ENCODE results near the gene RAB3IL1.

The RAB3IL1 gene

GRCh38 chr11:61963282-61964057, 46.1 kb upstream of the RAB3IL1 start:
- Histone ChIP-seq H4K8ac (ENCODE audit: low read depth, low read length) (no peak overlapping the region), H2BK5ac (ENCODE audit: low read depth, low read length, poor library complexity) (no peak overlapping the region), H3K14ac (ENCODE audit: low read length) (no peak overlapping the region), H2AK5ac (ENCODE audit: low read length) (no peak overlapping the region), H4K12ac (ENCODE audit: low read depth, low read length) (no peak overlapping the region), H2BK120ac (ENCODE audit: insufficient read depth, low read length, poor library complexity) (no peak overlapping the region), H3K79me2 (ENCODE audit: control insufficient read depth, insufficient read depth, low read length, poor library complexity) (peaks cover 16% of the 10 kb centered on the region), H3K27me3 (ENCODE audit: insufficient read depth, low read length) (no peaks in the 10 kb centered on the region), H3K4me1 (ENCODE audit: control insufficient read depth in 1 of 2, insufficient read depth in 2 of 2, low read length in 2 of 2) (peaks cover 7% of the 10 kb centered on the region in 2 experiments), H2AFZ (ENCODE audit: insufficient read depth, low read length, poor library complexity) (no peak overlapping the region), H3K27ac (ENCODE audit: low read depth, low read length) (no peak overlapping the region), H2BK12ac (ENCODE audit: low read length) (no peak overlapping the region), H3K18ac (ENCODE audit: low read length) (no peak overlapping the region), H3K23ac (ENCODE audit: low read length) (no peak overlapping the region), H3K36me3 (ENCODE audit: control insufficient read depth in 1 of 2, insufficient read depth in 2 of 2, low read length in 2 of 2) (peaks cover 16 to 24% of the 10 kb centered on the region in 2 experiments), H3K4ac (ENCODE audit: low read depth, low read length) (no peak overlapping the region), H3K79me1 (ENCODE audit: low read length) (peaks cover 16% of the 10 kb centered on the region), H3K4me2 (ENCODE audit: low read length) (no peak overlapping the region), H3K9ac (ENCODE audit: low read length) (no peak overlapping the region), H3K4me3 (ENCODE audit: low read depth, low read length) (no peak overlapping the region), H4K91ac (ENCODE audit: low read depth, low read length) (no peak overlapping the region), H3K9me3 (ENCODE audit: insufficient read depth, low read depth, low read length) (peaks cover 2% of the 10 kb centered on the region)
- DNase-seq, result peak; percentile 70 to 82
- no CpG with 5 or more reads among the region's 10 CpGs for WGBS (ENCODE audit: extremely low coverage, insufficient coverage, insufficient read length)

DNA sequence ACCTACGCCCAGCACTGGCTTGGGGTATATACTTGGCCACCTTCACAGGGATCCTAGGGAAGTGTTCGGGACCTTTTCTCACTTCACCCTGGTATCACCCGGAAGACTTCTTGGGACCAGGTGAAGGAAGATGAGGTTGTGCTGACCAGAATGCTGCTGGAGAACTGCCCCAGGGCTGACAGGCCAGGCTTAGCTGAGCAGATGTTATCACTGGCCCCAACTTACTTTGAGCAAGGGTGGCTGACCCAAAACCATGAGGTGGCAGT, 45.6 kb upstream of the RAB3IL1 start:
- no CpG with 5 or more reads among the region's 3 CpGs for WGBS (ENCODE audit: extremely low coverage, insufficient coverage, insufficient read length)
- H3K79me2 ChIP-seq (ENCODE audit: control insufficient read depth, insufficient read depth, low read length, poor library complexity), result peaks cover 12% of the 10 kb centered on the region
- H4K91ac ChIP-seq (ENCODE audit: low read depth, low read length), result no peak overlapping the region

DNA sequence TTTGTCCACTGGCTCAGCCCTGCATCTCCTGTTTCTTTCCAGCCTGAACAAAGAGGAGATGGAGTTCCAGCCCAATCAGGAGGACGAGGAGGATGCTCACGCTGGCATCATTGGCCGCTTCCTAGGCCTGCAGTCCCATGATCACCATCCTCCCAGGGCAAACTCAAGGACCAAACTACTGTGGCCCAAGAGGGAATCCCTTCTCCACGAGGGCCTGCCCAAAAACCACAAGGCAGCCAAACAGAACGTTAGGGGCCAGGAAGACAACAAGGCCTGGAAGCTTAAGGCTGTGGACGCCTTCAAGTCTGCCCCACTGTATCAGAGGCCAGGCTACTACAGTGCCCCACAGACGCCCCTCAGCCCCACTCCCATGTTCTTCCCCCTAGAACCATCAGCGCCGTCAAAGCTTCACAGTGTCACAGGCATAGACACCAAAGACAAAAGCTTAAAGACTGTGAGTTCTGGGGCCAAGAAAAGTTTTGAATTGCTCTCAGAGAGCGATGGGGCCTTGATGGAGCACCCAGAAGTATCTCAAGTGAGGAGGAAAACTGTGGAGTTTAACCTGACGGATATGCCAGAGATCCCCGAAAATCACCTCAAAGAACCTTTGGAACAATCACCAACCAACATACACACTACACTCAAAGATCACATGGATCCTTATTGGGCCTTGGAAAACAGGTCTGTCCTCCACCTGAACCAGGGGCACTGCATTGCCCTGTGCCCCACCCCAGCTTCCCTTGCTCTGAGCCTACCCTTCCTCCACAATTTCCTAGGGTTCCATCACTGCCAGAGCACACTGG, 45.0 kb upstream of the RAB3IL1 start:
- Histone ChIP-seq H2BK12ac (ENCODE audit: low read length) (no peak overlapping the region), H2AFZ (ENCODE audit: insufficient read depth, low read length, poor library complexity) (no peak overlapping the region), H3K27ac (ENCODE audit: low read depth, low read length) (no peak overlapping the region), H3K79me1 (ENCODE audit: low read length) (peaks cover 7% of the 10 kb centered on the region), H2BK5ac (ENCODE audit: low read depth, low read length, poor library complexity) (no peak overlapping the region), H2BK120ac (ENCODE audit: insufficient read depth, low read length, poor library complexity) (no peak overlapping the region), H4K91ac (ENCODE audit: low read depth, low read length) (no peak overlapping the region), H3K4me2 (ENCODE audit: low read length) (no peak overlapping the region), H3K9ac (ENCODE audit: low read length) (no peak overlapping the region), H3K79me2 (ENCODE audit: control insufficient read depth, insufficient read depth, low read length, poor library complexity) (peaks cover 8% of the 10 kb centered on the region), H3K14ac (ENCODE audit: low read length) (no peak overlapping the region), H3K36me3 (ENCODE audit: control insufficient read depth in 1 of 2, insufficient read depth in 2 of 2, low read length in 2 of 2) (peaks cover 16 to 24% of the 10 kb centered on the region in 2 experiments), H3K4ac (ENCODE audit: low read depth, low read length) (no peak overlapping the region), H3K4me3 (ENCODE audit: low read depth, low read length) (no peak overlapping the region), H3K27me3 (ENCODE audit: insufficient read depth, low read length) (no peaks in the 10 kb centered on the region), H3K23ac (ENCODE audit: low read length) (no peak overlapping the region), H3K18ac (ENCODE audit: low read length) (no peak overlapping the region), H4K8ac (ENCODE audit: low read depth, low read length) (no peak overlapping the region), H2AK5ac (ENCODE audit: low read length) (no peak overlapping the region), H3K9me3 (ENCODE audit: insufficient read depth, low read depth, low read length) (peaks cover 5% of the 10 kb centered on the region), H3K4me1 (ENCODE audit: control insufficient read depth in 1 of 2, insufficient read depth in 2 of 2, low read length in 2 of 2) (no peaks in the 10 kb centered on the region), H4K12ac (ENCODE audit: low read depth, low read length) (no peak overlapping the region)
- peak; percentile 33 to 47 for DNase-seq
- WGBS (ENCODE audit: extremely low coverage, insufficient coverage, insufficient read length), result no CpG with 5 or more reads among the region's 12 CpGs

More for the DNA sequence above, 45.6 kb upstream of the RAB3IL1 start:
- Histone ChIP-seq H2BK5ac (ENCODE audit: low read depth, low read length, poor library complexity) (no peak overlapping the region), H3K4me3 (ENCODE audit: low read depth, low read length) (no peak overlapping the region), H3K14ac (ENCODE audit: low read length) (no peak overlapping the region), H3K27ac (ENCODE audit: low read depth, low read length) (no peak overlapping the region), H3K23ac (ENCODE audit: low read length) (no peak overlapping the region), H3K18ac (ENCODE audit: low read length) (no peak overlapping the region), H3K9ac (ENCODE audit: low read length) (no peak overlapping the region), H3K36me3 (ENCODE audit: control insufficient read depth in 1 of 2, insufficient read depth in 2 of 2, low read length in 2 of 2) (peaks cover 16 to 24% of the 10 kb centered on the region in 2 experiments), H3K27me3 (ENCODE audit: insufficient read depth, low read length) (no peaks in the 10 kb centered on the region), H2AFZ (ENCODE audit: insufficient read depth, low read length, poor library complexity) (no peak overlapping the region), H4K8ac (ENCODE audit: low read depth, low read length) (no peak overlapping the region), H3K79me1 (ENCODE audit: low read length) (peaks cover 11% of the 10 kb centered on the region), H3K9me3 (ENCODE audit: insufficient read depth, low read depth, low read length) (peaks cover 5% of the 10 kb centered on the region), H3K4ac (ENCODE audit: low read depth, low read length) (no peak overlapping the region), H4K12ac (ENCODE audit: low read depth, low read length) (no peak overlapping the region), H3K4me2 (ENCODE audit: low read length) (no peak overlapping the region), H2AK5ac (ENCODE audit: low read length) (no peak overlapping the region), H2BK12ac (ENCODE audit: low read length) (no peak overlapping the region), H3K4me1 (ENCODE audit: control insufficient read depth in 1 of 2, insufficient read depth in 2 of 2, low read length in 2 of 2) (peaks cover 1% of the 10 kb centered on the region in 2 experiments), H2BK120ac (ENCODE audit: insufficient read depth, low read length, poor library complexity) (no peak overlapping the region)
- peak; percentile 82 to 86 for DNase-seq

- no peak overlapping the region for H4K8ac ChIP-seq (ENCODE audit: low read depth, low read length)
- no peak overlapping the region for H2AK5ac ChIP-seq (ENCODE audit: low read length)
- H2BK12ac ChIP-seq (ENCODE audit: low read length), result no peak overlapping the region
- no peak overlapping the region for H3K9ac ChIP-seq (ENCODE audit: low read length)
- no peaks in the 10 kb centered on the region for H3K4me1 ChIP-seq (ENCODE audit: control insufficient read depth in 1 of 2, insufficient read depth in 2 of 2, low read length in 2 of 2)
- no peak overlapping the region for H3K4ac ChIP-seq (ENCODE audit: low read depth, low read length)
- peaks cover under 1% of the 10 kb centered on the region for H3K79me1 ChIP-seq (ENCODE audit: low read length)
- no peak overlapping the region for H3K27ac ChIP-seq (ENCODE audit: low read depth, low read length)
- H3K27me3 ChIP-seq (ENCODE audit: insufficient read depth, low read length), result no peaks in the 10 kb centered on the region
- peaks cover 16 to 24% of the 10 kb centered on the region in 2 experiments for H3K36me3 ChIP-seq (ENCODE audit: control insufficient read depth in 1 of 2, insufficient read depth in 2 of 2, low read length in 2 of 2)
- H3K4me2 ChIP-seq (ENCODE audit: low read length), result no peak overlapping the region
- H3K18ac ChIP-seq (ENCODE audit: low read length), result no peak overlapping the region
- H3K79me2 ChIP-seq (ENCODE audit: control insufficient read depth, insufficient read depth, low read length, poor library complexity), result peaks cover 2% of the 10 kb centered on the region
- no CpG with 5 or more reads among the region's 8 CpGs for WGBS (ENCODE audit: extremely low coverage, insufficient coverage, insufficient read length)
- H3K4me3 ChIP-seq (ENCODE audit: low read depth, low read length), result no peak overlapping the region
- H2AFZ ChIP-seq (ENCODE audit: insufficient read depth, low read length, poor library complexity), result no peak overlapping the region
- H4K12ac ChIP-seq (ENCODE audit: low read depth, low read length), result no peak overlapping the region
- H2BK120ac ChIP-seq (ENCODE audit: insufficient read depth, low read length, poor library complexity), result no peak overlapping the region
- peak; percentile 26 to 31 for DNase-seq
- no peak overlapping the region for H3K14ac ChIP-seq (ENCODE audit: low read length)
- H3K23ac ChIP-seq (ENCODE audit: low read length), result no peak overlapping the region
- H2BK5ac ChIP-seq (ENCODE audit: low read depth, low read length, poor library complexity), result no peak overlapping the region
- H3K9me3 ChIP-seq (ENCODE audit: insufficient read depth, low read depth, low read length), result peaks cover 5% of the 10 kb centered on the region
- H4K91ac ChIP-seq (ENCODE audit: low read depth, low read length), result no peak overlapping the region
Observed at GRCh38 chr11:61961570-61962212, 44.3 kb upstream of the RAB3IL1 start.

Data from trophoblast cell (in vitro differentiated cells and primary cell).